ENCODE results near the gene TRIM7.

The TRIM7 gene

DNA sequence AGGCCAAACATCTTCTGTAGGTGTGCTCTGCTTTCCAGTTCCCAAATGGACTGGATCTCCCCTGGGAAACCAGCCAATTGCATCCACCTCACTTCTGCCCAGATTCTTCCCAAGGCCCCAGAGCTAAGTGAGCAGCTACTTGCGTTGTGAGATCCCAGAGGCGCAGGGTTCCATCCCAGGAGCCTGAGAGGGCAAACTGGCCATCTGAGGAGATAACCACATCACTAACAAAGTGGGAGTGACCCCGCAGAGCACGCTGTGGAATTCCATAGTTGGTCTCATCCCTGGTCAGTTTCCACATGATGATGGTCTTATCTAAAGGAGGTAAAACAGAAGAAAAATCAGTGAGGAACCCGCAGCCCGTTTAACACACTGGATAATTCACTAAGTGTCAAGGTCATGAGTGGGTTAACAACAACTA lies 37.0 kb upstream of the TRIM7 start:
- TF ChIP-seq CTCF (IDR thresholded peaks at IDR 0.05), result no peak

DNA sequence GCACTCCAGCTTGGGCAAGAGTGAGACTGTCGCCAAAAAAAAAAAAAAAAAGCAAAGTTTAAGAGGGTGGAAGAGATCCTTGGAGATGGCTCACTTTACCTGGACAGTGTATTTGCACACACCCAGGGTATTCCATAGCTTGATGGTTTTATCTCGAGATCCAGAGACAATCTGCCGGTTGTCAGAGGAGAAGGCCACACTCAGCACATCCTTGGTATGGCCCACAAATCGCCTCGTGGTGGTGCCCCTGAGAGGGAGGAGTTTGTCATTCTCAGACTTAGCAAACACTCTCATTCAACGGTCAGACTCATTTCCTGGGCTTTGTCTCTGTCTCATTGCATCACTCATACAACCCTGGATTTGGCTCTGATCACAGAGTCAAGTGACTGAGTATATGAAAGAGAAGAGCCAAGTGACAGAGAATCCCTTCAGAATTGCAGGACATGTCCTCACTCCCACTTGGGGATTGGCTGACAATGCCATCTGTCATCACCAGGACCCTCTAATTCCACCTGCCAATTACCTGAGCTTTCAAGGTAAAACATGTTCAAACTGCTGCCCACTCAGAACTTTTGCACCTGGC lies 36.5 kb upstream of the TRIM7 start:
- no peak for TF ChIP-seq CTCF (IDR thresholded peaks at IDR 0.05)

DNA sequence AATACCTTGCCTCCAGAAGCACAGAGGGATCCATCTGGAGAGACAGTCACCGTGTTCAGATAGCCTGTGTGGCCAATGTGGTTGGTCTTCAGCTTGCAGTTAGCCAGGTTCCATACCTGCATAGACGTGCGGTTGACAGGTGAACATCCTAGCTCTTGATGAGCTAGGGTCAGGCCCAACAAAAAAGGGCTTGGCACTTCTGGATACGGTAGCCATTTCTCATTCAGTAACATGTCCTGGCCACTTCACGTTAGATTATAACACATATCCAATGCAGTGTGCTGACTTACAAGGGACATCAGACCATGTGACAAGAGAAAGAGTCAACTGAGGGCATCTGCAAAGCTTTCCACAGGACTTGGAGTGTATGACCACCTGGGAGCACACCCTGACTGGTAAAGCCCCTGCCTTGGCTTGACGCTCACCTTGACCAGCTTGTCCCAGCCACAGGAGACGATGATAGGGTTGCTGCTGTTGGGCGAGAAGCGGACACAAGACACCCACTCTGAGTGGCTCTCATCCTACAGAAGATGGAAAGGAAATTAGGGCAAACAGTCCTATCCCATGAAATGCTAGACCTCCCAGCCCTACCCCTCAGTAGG lies 34.2 kb upstream of the TRIM7 start:
- no peak for TF ChIP-seq CTCF (IDR thresholded peaks at IDR 0.05)

- TF ChIP-seq CTCF (IDR thresholded peaks at IDR 0.05), result no peak
Measured at GRCh38 chr5:181237729-181238385, 32.9 kb upstream of the TRIM7 start.

GRCh38 chr5:181236954-181237641 lies 32.1 kb upstream of the TRIM7 start:
- TF ChIP-seq CTCF (IDR thresholded peaks at IDR 0.05), result no peak

DNA sequence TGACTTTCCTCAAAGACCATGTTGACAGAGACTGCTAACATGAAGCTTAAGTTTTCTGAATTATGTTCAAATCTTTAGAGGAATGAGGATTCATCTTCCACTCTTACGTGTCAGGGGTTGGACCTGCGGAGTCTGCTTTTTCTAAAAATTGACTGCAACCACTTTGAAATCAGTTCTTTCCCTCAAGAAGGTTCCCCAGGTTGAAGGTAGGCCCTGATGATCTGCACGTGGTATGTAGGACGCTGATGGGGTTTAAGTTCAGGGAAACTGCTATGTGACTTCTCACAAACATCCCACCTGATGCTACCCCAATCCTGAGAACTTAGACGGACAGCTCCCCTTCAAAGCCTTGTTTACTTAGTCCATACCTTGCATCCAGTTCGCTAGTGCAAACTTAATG lies 31.5 kb upstream of the TRIM7 start:
- no peak for TF ChIP-seq CTCF (IDR thresholded peaks at IDR 0.05)

GRCh38 chr5:181235689-181236366 lies 30.8 kb upstream of the TRIM7 start:
- no peak for TF ChIP-seq CTCF (IDR thresholded peaks at IDR 0.05)

All from LNCAP (cell line).